Measurements from ENCODE around the gene MT3.

DNA sequence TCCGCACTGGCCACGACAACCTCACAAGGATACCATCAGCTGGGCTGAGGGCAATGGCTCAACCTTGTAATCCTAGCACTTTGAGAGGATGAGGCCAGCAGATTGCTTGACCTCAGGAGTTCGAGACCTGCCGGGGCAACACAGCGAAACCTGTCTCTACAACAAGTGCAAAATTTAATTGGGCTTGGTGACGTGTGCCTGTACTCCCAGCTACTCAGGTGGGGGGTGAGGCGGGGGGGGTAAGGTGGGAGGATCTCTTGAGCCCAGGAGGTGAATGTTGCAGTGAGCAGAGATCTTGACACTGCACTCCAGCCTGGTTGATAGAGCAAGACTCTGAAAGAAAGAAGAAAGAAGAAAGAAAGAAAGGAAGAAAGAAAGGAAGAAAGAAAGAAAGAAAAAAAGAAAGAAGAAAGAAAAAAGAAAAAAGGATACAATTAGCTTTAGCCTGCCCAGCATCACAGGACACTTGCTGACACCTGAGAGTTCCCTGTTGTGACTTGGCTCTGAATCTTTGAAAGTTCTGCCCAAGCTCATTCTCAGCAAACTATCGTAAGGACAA lies 31.1 kb downstream of the MT3 start:
- TF ChIP-seq POLR2A (IDR thresholded peaks at IDR 0.05; ENCODE audit: low read length): no peak
- no peak for TF ChIP-seq GATA1 (IDR thresholded peaks at IDR 0.05; ENCODE audit: low read depth, low read length)
